CD4-positive, alpha-beta T cell (primary cell): ENCODE measurements around the gene RND2. TPM values are rescaled to one million over a fixed set of nuclear protein-coding genes. Genes with fewer than 3 reads are reported as not detected.

Source experiments
- ATAC-seq: fragments of 200-7000 bp; cut with Tn5 transposase; one replicate; pipeline ENCODE4 v1.10.0; 2022; ENCODE audit warnings: mild to moderate bottlenecking; ENCODE audit not compliant: poor library complexity
- CTCF ChIA-PET: fragments of 350-600 bp; sonication (Branson Sonifier 250); formaldehyde crosslinking; loops from one replicate; lab custom pipeline; 2021; ENCODE audit warnings: antibody characterized with exemption, inconsistent platforms; lab: Charles Lee
- POLR2A ChIA-PET: fragments of 350-600 bp; sonication (Branson Sonifier 250); formaldehyde crosslinking; loops from one replicate; lab custom pipeline; 2021; ENCODE audit warnings: antibody characterized with exemption, inconsistent platforms; lab: Charles Lee
- DNase-seq, 14 experiments: peaks; one replicate each; pipeline ENCODE4 v3.0.0-alpha.2; 2013 to 2020; ENCODE audit warnings: mixed read lengths in 2 of 14
- H3K27ac ChIP-seq, 2 donors: one replicate each; pipeline versions ENCODE4 v1.5.1 to v1.7.0; 2013; ENCODE audit warnings: low read length in 2 of 2, low read depth in 1 of 2, mild to moderate bottlenecking in 1 of 2
- H3K27me3 ChIP-seq, 2 experiments: 1 replicate in 1 of 2; 2 replicates in 1 of 2; pipeline versions ENCODE4 v1.6.1 to v1.7.0; 2013; ENCODE audit warnings: low read length in 2 of 2, control low read depth in 1 of 2, mild to moderate bottlenecking in 1 of 2, moderate library complexity in 1 of 2; ENCODE audit not compliant: insufficient read depth in 2 of 2, control insufficient read depth in 1 of 2
- H3K36me3 ChIP-seq: one replicate; pipeline ENCODE4 v1.6.1; 2013; ENCODE audit warnings: low read length, control low read depth; ENCODE audit not compliant: insufficient read depth
- H3K4me1 ChIP-seq: one replicate; pipeline ENCODE4 v1.6.1; 2013; ENCODE audit warnings: low read length, control low read depth; ENCODE audit not compliant: insufficient read depth
- H3K4me3 ChIP-seq: one replicate; pipeline ENCODE4 v1.5.1; 2013; ENCODE audit warnings: mild to moderate bottlenecking, low read length, moderate library complexity
- H3K9me3 ChIP-seq, 2 experiments: 1 replicate in 1 of 2; 2 replicates in 1 of 2; pipeline versions ENCODE4 v1.6.1 to v1.7.0; 2013; ENCODE audit warnings: low read length in 2 of 2, mild to moderate bottlenecking in 2 of 2, control low read depth in 1 of 2, moderate library complexity in 1 of 2; ENCODE audit not compliant: control insufficient read depth in 1 of 2, insufficient read depth in 1 of 2
- H3K27ac Mint-ChIP-seq: one replicate; pipeline ENCODE4 v1.8.0; 2020; ENCODE audit warnings: mixed read lengths
- H3K27me3 Mint-ChIP-seq: one replicate; pipeline ENCODE4 v1.8.0; 2021; ENCODE audit warnings: mixed read lengths
- H3K36me3 Mint-ChIP-seq: one replicate; pipeline ENCODE4 v1.8.0; 2021; ENCODE audit warnings: low read depth, mixed read lengths
- H3K4me1 Mint-ChIP-seq: one replicate; pipeline ENCODE4 v1.8.0; 2021; ENCODE audit warnings: low read depth, mixed read lengths
- H3K4me3 Mint-ChIP-seq: one replicate; pipeline ENCODE4 v1.8.0; 2020; ENCODE audit warnings: mild to moderate bottlenecking, mixed read lengths
- H3K9me3 Mint-ChIP-seq: one replicate; pipeline ENCODE4 v1.8.0; 2020; ENCODE audit warnings: mixed read lengths
- CTCF ChIP-seq: fragments of 200-600 bp; IDR thresholded peaks from one replicate; pipeline ENCODE4 v1.8.0; 2022; ENCODE audit warnings: antibody characterized with exemption, mild to moderate bottlenecking
- intact Hi-C, 2 experiments: fragments of 100-400 bp; cut with DNase I in 1 of 2; cut with micrococcal nuclease in 1 of 2; formaldehyde crosslinking; loops; one replicate each; pipeline versions ENCODE4 v1.15.1 to v1.9.0; 2023 to 2025; cut with DNase I, micrococcal nuclease
- total RNA-seq, 174 experiments: library from RNA in 2 of 174; stranded (reverse) in 2 of 174; gene quantifications; one replicate each; pipeline ENCODE4 v1.2.3 and lab custom pipeline; 2021 to 2026

The RND2 gene
- total RNA-seq, 2 experiments from 2014 or later = 0.27 to 0.28 TPM

GRCh38 chr17:43034894-43035293 lies 9.9 kb downstream of the RND2 start:
- Histone ChIP-seq H3K36me3 (no peaks in the 10 kb centered on the region), H3K27ac (no peak overlapping the region), H3K4me3 (no peak overlapping the region), H3K4me1 (no peaks in the 10 kb centered on the region), H3K9me3 (no peaks in the 10 kb centered on the region), H3K27me3 (no peaks in the 10 kb centered on the region)
- Mint-ChIP-seq H3K27ac (no peak overlapping the region), H3K27me3 (no peaks in the 10 kb centered on the region), H3K4me1 (no peaks in the 10 kb centered on the region), H3K4me3 (no peak overlapping the region), H3K36me3 (no peaks in the 10 kb centered on the region), H3K9me3 (no peaks in the 10 kb centered on the region)
- TF ChIP-seq CTCF = no peak
- intact Hi-C loops = no loop called here
- no peak for DNase-seq
- ATAC-seq = no peak
- POLR2A ChIA-PET = no interaction called here
- CTCF ChIA-PET = no interaction called here

GRCh38 chr17:43039646-43040045 lies 14.6 kb downstream of the RND2 start:
- intact Hi-C loops = no loop called here
- Mint-ChIP-seq H3K27ac (no peak overlapping the region), H3K36me3 (no peaks in the 10 kb centered on the region), H3K4me3 (no peak overlapping the region), H3K9me3 (no peaks in the 10 kb centered on the region), H3K27me3 (no peaks in the 10 kb centered on the region), H3K4me1 (no peaks in the 10 kb centered on the region)
- TF ChIP-seq CTCF = no peak
- no peaks in the 10 kb centered on the region for H3K27me3 ChIP-seq
- no peak for ATAC-seq
- DNase-seq = no peak
- CTCF ChIA-PET = no interaction called here
- H3K4me3 ChIP-seq = no peak overlapping the region
- H3K9me3 ChIP-seq = no peaks in the 10 kb centered on the region
- POLR2A ChIA-PET = no interaction called here
- H3K36me3 ChIP-seq = no peaks in the 10 kb centered on the region
- H3K27ac ChIP-seq = no peak overlapping the region
- no peaks in the 10 kb centered on the region for H3K4me1 ChIP-seq

- ATAC-seq (no peak), DNase-seq (no peak)
- Mint-ChIP-seq H3K36me3 (no peaks in the 10 kb centered on the region), H3K27me3 (no peaks in the 10 kb centered on the region), H3K4me3 (no peak overlapping the region), H3K4me1 (no peaks in the 10 kb centered on the region), H3K27ac (no peak overlapping the region), H3K9me3 (no peaks in the 10 kb centered on the region)
- POLR2A ChIA-PET = no interaction called here
- no peaks in the 10 kb centered on the region for H3K36me3 ChIP-seq
- TF ChIP-seq CTCF = no peak
- H3K4me1 ChIP-seq = no peaks in the 10 kb centered on the region
- CTCF ChIA-PET = no interaction called here
- intact Hi-C loops = no loop called here
- no peaks in the 10 kb centered on the region for H3K27me3 ChIP-seq
- no peaks in the 10 kb centered on the region for H3K9me3 ChIP-seq
- H3K27ac ChIP-seq = no peak overlapping the region
- H3K4me3 ChIP-seq = no peak overlapping the region
These were observed 15.6 kb downstream of the RND2 start for GRCh38 chr17:43040655-43041054.
